ENCODE data around the gene IQSEC1.

The IQSEC1 gene

GRCh38 chr3:12954180-12954579 lies 119.0 kb downstream of the IQSEC1 start:
- H3K27ac ChIP-seq (ENCODE audit: low read depth, low read length) = no peak overlapping the region
- H4K20me1 ChIP-seq (ENCODE audit: low read depth, low read length) = no peaks in the 10 kb centered on the region
- no peaks in the 10 kb centered on the region for H3K36me3 ChIP-seq (ENCODE audit: low read length)
- H3K9me2 ChIP-seq (replicated peaks; ENCODE audit: insufficient read depth, low read length) = no peaks in the 10 kb centered on the region
- no peaks in the 10 kb centered on the region for H3K9me3 ChIP-seq (ENCODE audit: insufficient read depth, low read length)
- H3K4me2 ChIP-seq (ENCODE audit: low read depth, low read length, poor library complexity, severe bottlenecking) = no peak overlapping the region
- H3F3A ChIP-seq (ENCODE audit: insufficient read depth) = no peaks in the 10 kb centered on the region
- no peaks in the 10 kb centered on the region for H3K27me3 ChIP-seq (ENCODE audit: low read length)
- H3K79me2 ChIP-seq (ENCODE audit: insufficient read depth, low read length) = no peaks in the 10 kb centered on the region
- TF ChIP-seq, protein P1, sequence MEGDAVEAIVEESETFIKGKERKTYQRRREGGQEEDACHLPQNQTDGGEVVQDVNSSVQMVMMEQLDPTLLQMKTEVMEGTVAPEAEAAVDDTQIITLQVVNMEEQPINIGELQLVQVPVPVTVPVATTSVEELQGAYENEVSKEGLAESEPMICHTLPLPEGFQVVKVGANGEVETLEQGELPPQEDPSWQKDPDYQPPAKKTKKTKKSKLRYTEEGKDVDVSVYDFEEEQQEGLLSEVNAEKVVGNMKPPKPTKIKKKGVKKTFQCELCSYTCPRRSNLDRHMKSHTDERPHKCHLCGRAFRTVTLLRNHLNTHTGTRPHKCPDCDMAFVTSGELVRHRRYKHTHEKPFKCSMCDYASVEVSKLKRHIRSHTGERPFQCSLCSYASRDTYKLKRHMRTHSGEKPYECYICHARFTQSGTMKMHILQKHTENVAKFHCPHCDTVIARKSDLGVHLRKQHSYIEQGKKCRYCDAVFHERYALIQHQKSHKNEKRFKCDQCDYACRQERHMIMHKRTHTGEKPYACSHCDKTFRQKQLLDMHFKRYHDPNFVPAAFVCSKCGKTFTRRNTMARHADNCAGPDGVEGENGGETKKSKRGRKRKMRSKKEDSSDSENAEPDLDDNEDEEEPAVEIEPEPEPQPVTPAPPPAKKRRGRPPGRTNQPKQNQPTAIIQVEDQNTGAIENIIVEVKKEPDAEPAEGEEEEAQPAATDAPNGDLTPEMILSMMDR (IDR thresholded peaks at IDR 0.05; ENCODE audit: insufficient read depth, low read length, poor library complexity, severe bottlenecking) = no peak
- no peak for TF ChIP-seq EZH2phosphoT487 (conservative IDR thresholded peaks at IDR 0.05; ENCODE audit: low read length)
- no peak overlapping the region for H2AFZ ChIP-seq (ENCODE audit: low read depth, low read length, severe bottlenecking)
- no peak overlapping the region for H3K9ac ChIP-seq (ENCODE audit: low read length)
- H3K4me3 ChIP-seq (ENCODE audit: insufficient read depth, low read length, poor library complexity, severe bottlenecking) = no peak overlapping the region

DNA sequence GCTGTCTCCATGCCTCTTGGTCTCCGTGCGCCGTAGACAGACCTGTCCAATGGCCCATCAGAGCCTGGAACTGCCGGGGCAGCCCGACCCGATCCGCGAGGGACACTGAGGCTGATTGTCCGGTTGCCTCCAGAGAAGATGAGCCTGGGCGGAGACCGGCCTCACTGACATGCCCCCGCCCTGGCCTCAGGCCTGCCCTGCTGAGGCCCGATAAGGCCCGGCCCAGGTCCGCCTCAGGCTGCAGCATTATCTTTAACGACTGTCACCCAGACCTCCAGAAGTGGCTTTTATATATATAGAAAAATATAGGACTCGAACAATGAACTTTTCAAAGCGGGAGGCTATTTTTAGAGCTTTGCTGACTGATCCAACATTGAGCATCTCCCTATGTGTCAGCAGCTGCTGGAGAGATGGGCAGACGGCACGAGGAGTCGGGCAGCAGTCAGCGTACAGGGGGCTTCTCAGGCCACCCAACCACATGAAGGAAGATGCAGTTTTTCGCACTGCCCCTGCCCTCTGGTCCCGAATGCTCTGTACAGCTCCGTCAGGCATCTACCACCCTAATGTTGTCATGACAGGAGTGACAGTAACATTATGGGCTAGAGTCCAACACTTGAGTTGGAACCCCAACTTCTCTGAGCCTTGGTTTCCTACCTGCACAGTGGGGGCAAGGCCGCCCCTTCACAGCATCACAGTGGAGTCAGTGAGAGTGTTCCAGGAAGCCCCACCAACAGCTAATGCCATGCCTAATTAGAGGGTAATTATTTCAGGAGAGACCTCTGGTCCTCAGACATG lies 119.8 kb downstream of the IQSEC1 start:
- Histone ChIP-seq H3F3A (ENCODE audit: insufficient read depth) (no peaks in the 10 kb centered on the region), H3K79me2 (ENCODE audit: insufficient read depth, low read length) (no peaks in the 10 kb centered on the region), H3K9me3 (ENCODE audit: insufficient read depth, low read length) (no peaks in the 10 kb centered on the region), H3K27me3 (ENCODE audit: low read length) (no peaks in the 10 kb centered on the region), H3K4me3 (ENCODE audit: insufficient read depth, low read length, poor library complexity, severe bottlenecking) (no peak overlapping the region), H4K20me1 (ENCODE audit: low read depth, low read length) (no peaks in the 10 kb centered on the region), H3K4me2 (ENCODE audit: low read depth, low read length, poor library complexity, severe bottlenecking) (no peak overlapping the region), H3K27ac (ENCODE audit: low read depth, low read length) (no peak overlapping the region), H2AFZ (ENCODE audit: low read depth, low read length, severe bottlenecking) (no peak overlapping the region), H3K9me2 (replicated peaks; ENCODE audit: insufficient read depth, low read length) (no peaks in the 10 kb centered on the region), H3K9ac (ENCODE audit: low read length) (no peak overlapping the region), H3K36me3 (ENCODE audit: low read length) (no peaks in the 10 kb centered on the region)
- TF ChIP-seq, protein P1 (IDR thresholded peaks at IDR 0.05; ENCODE audit: insufficient read depth, low read length, poor library complexity, severe bottlenecking) = no peak
- TF ChIP-seq EZH2phosphoT487 (conservative IDR thresholded peaks at IDR 0.05; ENCODE audit: low read length) = no peak

- Histone ChIP-seq H3K79me2 (ENCODE audit: insufficient read depth, low read length) (no peaks in the 10 kb centered on the region), H4K20me1 (ENCODE audit: low read depth, low read length) (no peaks in the 10 kb centered on the region), H3K36me3 (ENCODE audit: low read length) (no peaks in the 10 kb centered on the region), H3K9me2 (replicated peaks; ENCODE audit: insufficient read depth, low read length) (no peaks in the 10 kb centered on the region), H3F3A (ENCODE audit: insufficient read depth) (no peaks in the 10 kb centered on the region), H3K4me3 (ENCODE audit: insufficient read depth, low read length, poor library complexity, severe bottlenecking) (no peak overlapping the region), H3K27me3 (ENCODE audit: low read length) (no peaks in the 10 kb centered on the region), H3K4me2 (ENCODE audit: low read depth, low read length, poor library complexity, severe bottlenecking) (no peak overlapping the region), H3K9me3 (ENCODE audit: insufficient read depth, low read length) (no peaks in the 10 kb centered on the region), H3K27ac (ENCODE audit: low read depth, low read length) (no peak overlapping the region), H3K9ac (ENCODE audit: low read length) (no peak overlapping the region), H2AFZ (ENCODE audit: low read depth, low read length, severe bottlenecking) (no peak overlapping the region)
- no peak for TF ChIP-seq EZH2phosphoT487 (conservative IDR thresholded peaks at IDR 0.05; ENCODE audit: low read length)
- TF ChIP-seq, protein P1 (IDR thresholded peaks at IDR 0.05; ENCODE audit: insufficient read depth, low read length, poor library complexity, severe bottlenecking) = no peak
Observed at GRCh38 chr3:12952343-12953200, 120.7 kb downstream of the IQSEC1 start.
